Neuron (in vitro differentiated cells): ENCODE measurements around the gene EIF4E1B.

Source experiments
- H2AFZ ChIP-seq: one replicate; pipeline ENCODE4 v1.6.1; 2013; ENCODE audit warnings: low read depth, mild to moderate bottlenecking, inconsistent platforms, low read length, moderate library complexity
- H3K27me3 ChIP-seq: one replicate; pipeline ENCODE4 v1.6.1; 2013; ENCODE audit warnings: low read length; ENCODE audit not compliant: insufficient read depth
- H3K36me3 ChIP-seq: one replicate; pipeline ENCODE4 v1.6.1; 2013; ENCODE audit warnings: low read length; ENCODE audit not compliant: insufficient read depth
- H3K4me1 ChIP-seq: one replicate; pipeline ENCODE4 v1.6.1; 2013; ENCODE audit warnings: low read length; ENCODE audit not compliant: insufficient read depth
- H3K4me3 ChIP-seq: 2 replicates; pipeline ENCODE4 v1.5.1; 2013; ENCODE audit warnings: mild to moderate bottlenecking, low read length, moderate library complexity
- H3K9me3 ChIP-seq: one replicate; pipeline ENCODE4 v1.6.1; 2013; ENCODE audit warnings: low read length

Gene EIF4E1B

DNA sequence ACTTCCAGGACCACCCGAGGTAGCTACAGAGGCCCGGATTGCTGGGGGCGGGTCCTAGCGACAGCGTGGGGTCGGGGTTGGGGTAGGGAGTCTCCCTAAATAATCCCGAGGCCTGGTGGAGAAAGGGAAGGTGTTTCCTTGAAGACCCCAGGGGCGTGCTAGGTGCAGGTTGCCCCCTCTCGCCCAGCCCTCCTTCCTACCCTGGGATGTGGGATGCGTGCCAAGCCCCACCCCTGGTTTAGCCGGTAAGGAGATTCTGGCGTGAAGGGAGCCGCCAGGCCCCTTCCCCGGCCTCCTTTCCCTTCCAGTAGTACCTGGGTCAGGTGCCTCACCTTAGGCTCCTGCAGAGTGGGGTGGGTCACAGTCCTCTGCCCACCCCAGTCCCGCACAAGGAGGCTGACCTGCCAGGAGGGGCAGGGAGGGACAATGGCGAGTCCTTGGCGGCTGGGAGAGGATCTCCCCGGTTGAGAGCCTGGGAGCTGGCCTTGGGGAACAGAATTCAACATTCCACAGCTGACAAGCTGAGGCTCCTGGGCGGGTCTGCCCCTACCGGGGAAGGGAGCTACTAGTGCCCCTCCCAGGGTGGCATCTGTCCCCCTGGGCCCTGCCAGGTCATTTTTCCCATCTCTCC lies 17.5 kb downstream of the EIF4E1B start:
- peak overlapping the region; percentile 94 for H3K4me3 ChIP-seq
- H3K4me1 ChIP-seq: peaks cover 8% of the 10 kb centered on the region
- H2AFZ ChIP-seq: peak overlapping the region; percentile 85
- no peaks in the 10 kb centered on the region for H3K9me3 ChIP-seq
- H3K27me3 ChIP-seq: peaks cover 21% of the 10 kb centered on the region
- peaks cover 3% of the 10 kb centered on the region for H3K36me3 ChIP-seq

- Histone ChIP-seq H2AFZ (no peak overlapping the region), H3K36me3 (peaks cover 10% of the 10 kb centered on the region), H3K4me1 (peaks cover 8% of the 10 kb centered on the region), H3K4me3 (peak overlapping the region; percentile 94), H3K27me3 (peaks cover 14% of the 10 kb centered on the region), H3K9me3 (no peaks in the 10 kb centered on the region)
These were observed 18.2 kb downstream of the EIF4E1B start for GRCh38 chr5:176648474-176649194.

GRCh38 chr5:176650354-176650884 lies 19.9 kb downstream of the EIF4E1B start:
- Histone ChIP-seq H3K9me3 (no peaks in the 10 kb centered on the region), H3K36me3 (peaks cover 17% of the 10 kb centered on the region), H3K4me1 (peaks cover 8% of the 10 kb centered on the region)

DNA sequence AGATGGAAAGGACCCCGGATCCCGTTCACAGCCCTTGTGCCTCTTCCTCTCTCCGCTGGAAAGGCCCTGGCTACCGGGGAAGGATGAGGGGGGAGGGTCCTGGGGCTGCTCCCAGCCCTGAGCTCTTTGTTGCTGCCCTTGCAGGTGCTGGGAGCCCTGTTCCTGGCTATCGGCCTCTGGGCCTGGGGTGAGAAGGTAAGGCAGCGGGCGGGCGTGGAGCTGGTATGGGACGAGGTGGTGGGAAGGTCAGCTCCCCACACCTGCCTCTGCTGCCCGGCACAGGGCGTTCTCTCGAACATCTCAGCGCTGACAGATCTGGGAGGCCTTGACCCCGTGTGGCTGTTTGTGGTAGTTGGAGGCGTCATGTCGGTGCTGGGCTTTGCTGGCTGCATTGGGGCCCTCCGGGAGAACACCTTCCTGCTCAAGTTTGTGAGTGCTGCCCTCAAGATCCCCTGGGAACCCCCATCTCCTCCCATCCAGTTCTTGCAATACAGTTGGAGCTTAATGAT lies 21.1 kb downstream of the EIF4E1B start:
- Histone ChIP-seq H3K4me1 (peaks cover 8% of the 10 kb centered on the region), H2AFZ (no peak overlapping the region), H3K27me3 (no peaks in the 10 kb centered on the region), H3K4me3 (no peak overlapping the region), H3K36me3 (peaks cover 17% of the 10 kb centered on the region), H3K9me3 (no peaks in the 10 kb centered on the region)

More at GRCh38 chr5:176650354-176650884, 19.9 kb downstream of the EIF4E1B start:
- Histone ChIP-seq H3K27me3 (peaks cover 2% of the 10 kb centered on the region), H2AFZ (no peak overlapping the region), H3K4me3 (no peak overlapping the region)

GRCh38 chr5:176652136-176652535 lies 21.7 kb downstream of the EIF4E1B start:
- Histone ChIP-seq H3K9me3 (no peaks in the 10 kb centered on the region), H3K27me3 (no peaks in the 10 kb centered on the region), H3K4me3 (no peak overlapping the region), H3K36me3 (peaks cover 17% of the 10 kb centered on the region), H2AFZ (no peak overlapping the region), H3K4me1 (peaks cover 8% of the 10 kb centered on the region)

- Histone ChIP-seq H3K9me3 (no peaks in the 10 kb centered on the region), H3K36me3 (peaks cover 17% of the 10 kb centered on the region), H3K27me3 (no peaks in the 10 kb centered on the region), H2AFZ (no peak overlapping the region), H3K4me1 (peaks cover 2% of the 10 kb centered on the region), H3K4me3 (no peak overlapping the region)
These were observed 23.2 kb downstream of the EIF4E1B start for GRCh38 chr5:176653401-176654385.

DNA sequence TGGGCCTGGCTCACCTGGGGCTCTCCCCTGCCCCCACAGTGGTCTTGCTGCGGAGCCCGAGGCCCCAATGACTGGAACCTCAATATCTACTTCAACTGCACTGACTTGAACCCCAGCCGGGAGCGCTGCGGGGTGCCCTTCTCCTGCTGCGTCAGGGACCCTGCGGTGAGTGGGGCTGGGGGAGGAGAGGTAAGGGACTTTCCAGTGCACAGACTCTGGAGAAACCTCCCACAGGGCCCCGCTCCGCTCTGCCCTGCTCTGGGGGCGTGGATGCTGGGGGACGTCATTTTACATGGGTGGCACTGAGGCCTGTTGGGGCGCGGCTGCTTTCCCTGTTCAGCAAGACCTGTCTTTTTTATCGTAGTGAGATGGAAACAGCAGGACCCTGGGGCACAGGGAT lies 24.4 kb downstream of the EIF4E1B start:
- H3K36me3 ChIP-seq: peaks cover 17% of the 10 kb centered on the region
- H3K4me1 ChIP-seq: no peaks in the 10 kb centered on the region
- no peaks in the 10 kb centered on the region for H3K27me3 ChIP-seq
- no peak overlapping the region for H2AFZ ChIP-seq
- H3K9me3 ChIP-seq: no peaks in the 10 kb centered on the region
- H3K4me3 ChIP-seq: no peak overlapping the region

GRCh38 chr5:176656467-176656990 lies 26.1 kb downstream of the EIF4E1B start:
- H3K4me1 ChIP-seq: no peaks in the 10 kb centered on the region
- peaks cover 17% of the 10 kb centered on the region for H3K36me3 ChIP-seq
- no peaks in the 10 kb centered on the region for H3K27me3 ChIP-seq
- H3K4me3 ChIP-seq: no peak overlapping the region
- no peak overlapping the region for H2AFZ ChIP-seq
- no peaks in the 10 kb centered on the region for H3K9me3 ChIP-seq

- H3K27me3 ChIP-seq: no peaks in the 10 kb centered on the region
- H3K9me3 ChIP-seq: no peaks in the 10 kb centered on the region
- no peak overlapping the region for H3K4me3 ChIP-seq
- no peaks in the 10 kb centered on the region for H3K4me1 ChIP-seq
- no peak overlapping the region for H2AFZ ChIP-seq
- H3K36me3 ChIP-seq: peaks cover 13% of the 10 kb centered on the region
These were observed 27.6 kb downstream of the EIF4E1B start for GRCh38 chr5:176658007-176658599.

GRCh38 chr5:176658817-176659511 lies 28.5 kb downstream of the EIF4E1B start:
- Histone ChIP-seq H3K4me3 (no peak overlapping the region), H2AFZ (no peak overlapping the region)

GRCh38 chr5:176659512-176659839 lies 29.0 kb downstream of the EIF4E1B start:
- peaks cover 4% of the 10 kb centered on the region for H3K27me3 ChIP-seq
- H3K36me3 ChIP-seq: peaks cover 5% of the 10 kb centered on the region
- no peaks in the 10 kb centered on the region for H3K4me1 ChIP-seq
- no peak overlapping the region for H2AFZ ChIP-seq
- H3K4me3 ChIP-seq: no peak overlapping the region
- H3K9me3 ChIP-seq: no peaks in the 10 kb centered on the region

More at GRCh38 chr5:176658817-176659511, 28.5 kb downstream of the EIF4E1B start:
- Histone ChIP-seq H3K27me3 (no peaks in the 10 kb centered on the region), H3K36me3 (peaks cover 5% of the 10 kb centered on the region), H3K4me1 (no peaks in the 10 kb centered on the region), H3K9me3 (no peaks in the 10 kb centered on the region)
